Adrenal gland (tissue), 12 donors: ENCODE results near the gene MIF4GD. TPM values are rescaled to one million over a fixed set of nuclear protein-coding genes. Genes with fewer than 3 reads are reported as not detected.

Source experiments
- DNase-seq, 7 donors: peaks; one replicate each; pipeline ENCODE4 v3.0.0-alpha.2; 2019 to 2020
- H3K27ac ChIP-seq, 5 donors: fragments of 200-600 bp; sonication (generic) in 4 of 5; 1 replicate in 3 of 5; 2 replicates in 2 of 5; pipeline versions ENCODE4 v1.5.1 to v1.8.0; 2016 to 2020; ENCODE audit warnings: mild to moderate bottlenecking in 1 of 5
- H3K27me3 ChIP-seq: fragments of 200-600 bp; 2 replicates; pipeline ENCODE4 v1.8.0; 2021
- H3K36me3 ChIP-seq, 2 donors: fragments of 200-600 bp; replicated peaks in 1 of 2; 1 replicate in 1 of 2; 2 replicates in 1 of 2; pipeline versions ENCODE4 v1.5.1 to v1.8.0; 2018 to 2022
- H3K4me1 ChIP-seq, 2 donors: fragments of 200-600 bp; replicated peaks in 1 of 2; 1 replicate in 1 of 2; 2 replicates in 1 of 2; pipeline versions ENCODE4 v1.5.1 to v1.8.0; 2018 to 2021
- H3K4me3 ChIP-seq, 4 donors: fragments of 200-600 bp; sonication (generic) in 3 of 4; one replicate each; pipeline ENCODE4 v1.5.1; 2016 to 2018
- H3K9me3 ChIP-seq, 3 donors: fragments of 200-600 bp; sonication (generic) in 1 of 3; replicated peaks in 1 of 3; 1 replicate in 2 of 3; 2 replicates in 1 of 3; pipeline versions ENCODE4 v1.5.1 to v1.8.0; 2016 to 2021
- CTCF ChIP-seq, 6 experiments: fragments of 450-650 bp in 4 of 6; fragments of 200-600 bp in 2 of 6; sonication (generic) in 1 of 6; IDR thresholded peaks; 1 replicate in 5 of 6; 2 replicates in 1 of 6; pipeline versions ENCODE4 v1.5.1 to v1.8.0; 2016 to 2021; ENCODE audit warnings: antibody characterized with exemption in 6 of 6, mild to moderate bottlenecking in 2 of 6, moderate library complexity in 1 of 6
- POLR2A ChIP-seq, 2 donors: fragments of 450-650 bp; IDR thresholded peaks; one replicate each; pipeline ENCODE4 v1.6.1; 2017; ENCODE audit warnings: antibody characterized with exemption in 2 of 2, mild to moderate bottlenecking in 2 of 2, moderate library complexity in 1 of 2
- WGBS, 4 donors: extraction: QIAGEN DNeasy Blood & Tissue Kit in 2 of 4; methylation state at CpG; one replicate each; pipeline versions ENCODE4 v1.1.5 to v1.1.7; 2013 to 2017; 5-methylcytosine and 5-hydroxymethylcytosine counted together
- intact Hi-C, 2 donors: fragments of 100-400 bp; cut with DNase I; formaldehyde crosslinking; loops; one replicate each; pipeline versions ENCODE4 v1.14.1 to v1.15.0; 2022 to 2023
- polyA plus RNA-seq, 3 donors: library from polyadenylated mRNA; stranded (reverse); fragments of 200-250 nt in 2 of 3; fragments of 350-450 nt in 1 of 3; fragmentation: Illumina TruSeq in 1 of 3; extraction: RNeasy Lipid Tissue Mini Kit (QIAGEN cat#74804) in 1 of 3; gene quantifications; one replicate each; pipeline ENCODE4 v1.2.3, GENCODE V29; 2013 to 2014
- total RNA-seq, 9 donors: library from RNA; depleted of rRNA in 4 of 9; stranded (reverse); fragments of >200 nt in 4 of 9; fragments of 120-200 nt in 1 of 9; fragmentation: NEBNext Ultra II Directional in 1 of 9; extraction: Animal tissue kit (Norgen Biotek cat#: 25700) in 1 of 9; gene quantifications; one replicate each; pipeline versions ENCODE4 v1.1.0 to v1.2.4, GENCODE V29; 2013 to 2023
- donor health status: healthy with polysubstance abuse.
- donor health status: Bipolar disorder and iron deficiency.
- donor health status: DM: yes; HTN: yes; CAD: no.
- donor health status: DM: no; HTN: no; CAD: no.
- donor health status: DM: no; HTN: no; CAD: no.
- donor health status: DM: yes; HTN: yes; CAD: no.

The MIF4GD gene
- total and polyA plus RNA-seq, 12 donors: 9.2 to 53.0 (median 21.2) TPM

GRCh38 chr17:75252039-75252816 is 18.8 kb downstream of the MIF4GD start:
- peaks cover 0 to 13% of the 10 kb centered on the region in 2 donors for H3K4me1 ChIP-seq
- no peaks in the 10 kb centered on the region for H3K27me3 ChIP-seq
- TF ChIP-seq POLR2A (IDR thresholded peaks at IDR 0.05): no peak
- no peak for TF ChIP-seq CTCF (IDR thresholded peaks at IDR 0.05)
- no peak for DNase-seq
- H3K4me3 ChIP-seq: no peak overlapping the region
- no peaks in the 10 kb centered on the region for H3K36me3 ChIP-seq
- intact Hi-C loops: no loop called here
- no peaks in the 10 kb centered on the region for H3K9me3 ChIP-seq
- WGBS, 4 donors: 90 to 92% (median 91%) methylated on average over 8 of the region's 8 CpGs
- no peak overlapping the region for H3K27ac ChIP-seq

GRCh38 chr17:75250009-75250471 is 21.0 kb downstream of the MIF4GD start:
- Histone ChIP-seq H3K27ac (peak overlapping the region in 2 of 5 donors; percentile 52 to 62), H3K4me3 (no peak overlapping the region), H3K36me3 (peaks cover 0 to 13% of the 10 kb centered on the region in 2 donors), H3K9me3 (no peaks in the 10 kb centered on the region), H3K4me1 (peaks cover 0 to 13% of the 10 kb centered on the region in 2 donors), H3K27me3 (no peaks in the 10 kb centered on the region)
- peak in 2 of 7 donors; percentile 22 to 44 for DNase-seq
- TF ChIP-seq POLR2A (IDR thresholded peaks at IDR 0.05): no peak
- TF ChIP-seq CTCF (IDR thresholded peaks at IDR 0.05): no peak
- WGBS, 4 donors: 34 to 59% (median 42%) methylated on average over 11 of the region's 11 CpGs
- intact Hi-C loops: no loop called here

GRCh38 chr17:75249564-75249963 is 21.5 kb downstream of the MIF4GD start:
- no peak for DNase-seq

More at GRCh38 chr17:75249564-75249963, 21.5 kb downstream of the MIF4GD start:
- Histone ChIP-seq H3K27ac (peak overlapping the region in 2 of 5 donors; percentile 52 to 62), H3K4me1 (peaks cover 0 to 13% of the 10 kb centered on the region in 2 donors), H3K9me3 (no peaks in the 10 kb centered on the region), H3K27me3 (no peaks in the 10 kb centered on the region), H3K36me3 (peaks cover 0 to 17% of the 10 kb centered on the region in 2 donors), H3K4me3 (no peak overlapping the region)
- TF ChIP-seq CTCF (IDR thresholded peaks at IDR 0.05): no peak
- no peak for TF ChIP-seq POLR2A (IDR thresholded peaks at IDR 0.05)
- WGBS, 4 donors: 71 to 78% (median 74%) methylated on average over 4 of the region's 4 CpGs
- intact Hi-C loops: no loop called here
